Activated naive CD4-positive, alpha-beta T cell treated with anti-CD3 and anti-CD28 coated beads, Interleukin-2, amount 50 U/mL, for 72 hours (primary cell): ENCODE measurements around the gene OSBPL8. TPM values are rescaled to one million over a fixed set of nuclear protein-coding genes. Genes with fewer than 3 reads are reported as not detected.

Source experiments
- total RNA-seq, 2 donors: library from RNA; stranded (reverse); gene quantifications; one replicate each; pipeline ENCODE4 v1.2.3, GENCODE V29; 2022

OSBPL8 gene
- total RNA-seq, 2 donors from 2014 or later, result 69.7 to 74.0 TPM

Other genes starting within 250 kb of the OSBPL8 start
- gene BBS10, start 211.4 kb downstream of the OSBPL8 start, total RNA-seq, result 1 to 10 TPM; 3.0 to 3.1 TPM
- 10 to 100 TPM; 33.8 to 42.4 TPM for gene ZDHHC17, start 204.3 kb upstream of the OSBPL8 start, total RNA-seq